Stomach smooth muscle (tissue), 2 donors: Measurements from ENCODE around the gene ZMIZ1.

Source experiments
- H3K27ac ChIP-seq: one replicate; pipeline ENCODE4 v1.7.0; 2013; ENCODE audit warnings: mild to moderate bottlenecking, low read length, inconsistent platforms
- H3K27me3 ChIP-seq, 2 donors: one replicate each; pipeline ENCODE4 v1.7.0; 2013; ENCODE audit warnings: low read length in 2 of 2; ENCODE audit not compliant: insufficient read depth in 2 of 2, control insufficient read depth in 1 of 2
- H3K36me3 ChIP-seq, 2 donors: one replicate each; pipeline ENCODE4 v1.7.0; 2013; ENCODE audit warnings: low read length in 2 of 2; ENCODE audit not compliant: control insufficient read depth in 2 of 2, insufficient read depth in 2 of 2
- H3K4me1 ChIP-seq: one replicate; pipeline ENCODE4 v1.7.0; 2013; ENCODE audit warnings: low read length; ENCODE audit not compliant: control insufficient read depth, insufficient read depth
- H3K4me3 ChIP-seq, 2 donors: one replicate each; pipeline ENCODE4 v1.7.0; 2013; ENCODE audit warnings: low read length in 2 of 2
- H3K9ac ChIP-seq, 2 donors: one replicate each; pipeline ENCODE4 v1.7.0; 2013; ENCODE audit warnings: low read length in 2 of 2, mild to moderate bottlenecking in 1 of 2
- H3K9me3 ChIP-seq, 2 donors: one replicate each; pipeline ENCODE4 v1.7.0; 2013; ENCODE audit warnings: low read length in 2 of 2; ENCODE audit not compliant: control insufficient read depth in 2 of 2
- donor health status: healthy.
- donor health status: Pancreatic carcinoma.

Gene ZMIZ1

DNA sequence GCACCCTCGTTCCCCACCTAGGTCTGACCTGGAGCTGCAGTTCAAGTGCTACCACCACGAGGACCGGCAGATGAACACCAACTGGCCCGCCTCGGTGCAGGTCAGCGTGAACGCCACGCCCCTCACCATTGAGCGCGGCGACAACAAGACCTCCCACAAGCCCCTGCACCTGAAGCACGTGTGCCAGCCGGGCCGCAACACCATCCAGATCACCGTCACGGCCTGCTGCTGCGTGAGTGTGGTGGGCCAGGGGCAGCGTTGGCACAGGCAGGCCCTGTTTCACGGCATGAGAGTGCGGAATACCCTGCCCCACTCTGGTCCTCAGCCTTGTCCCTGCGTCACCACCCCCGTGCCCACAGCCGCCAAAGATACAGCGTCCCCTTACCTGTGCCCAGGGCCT lies 231.9 kb downstream of the ZMIZ1 start:
- H3K4me3 ChIP-seq: no peak overlapping the region
- peaks cover 79 to 88% of the 10 kb centered on the region in 2 donors for H3K36me3 ChIP-seq
- H3K9ac ChIP-seq: no peak overlapping the region
- H3K9me3 ChIP-seq: no peaks in the 10 kb centered on the region
- H3K27me3 ChIP-seq: no peaks in the 10 kb centered on the region
- peaks cover 5% of the 10 kb centered on the region for H3K4me1 ChIP-seq
- no peak overlapping the region for H3K27ac ChIP-seq

DNA sequence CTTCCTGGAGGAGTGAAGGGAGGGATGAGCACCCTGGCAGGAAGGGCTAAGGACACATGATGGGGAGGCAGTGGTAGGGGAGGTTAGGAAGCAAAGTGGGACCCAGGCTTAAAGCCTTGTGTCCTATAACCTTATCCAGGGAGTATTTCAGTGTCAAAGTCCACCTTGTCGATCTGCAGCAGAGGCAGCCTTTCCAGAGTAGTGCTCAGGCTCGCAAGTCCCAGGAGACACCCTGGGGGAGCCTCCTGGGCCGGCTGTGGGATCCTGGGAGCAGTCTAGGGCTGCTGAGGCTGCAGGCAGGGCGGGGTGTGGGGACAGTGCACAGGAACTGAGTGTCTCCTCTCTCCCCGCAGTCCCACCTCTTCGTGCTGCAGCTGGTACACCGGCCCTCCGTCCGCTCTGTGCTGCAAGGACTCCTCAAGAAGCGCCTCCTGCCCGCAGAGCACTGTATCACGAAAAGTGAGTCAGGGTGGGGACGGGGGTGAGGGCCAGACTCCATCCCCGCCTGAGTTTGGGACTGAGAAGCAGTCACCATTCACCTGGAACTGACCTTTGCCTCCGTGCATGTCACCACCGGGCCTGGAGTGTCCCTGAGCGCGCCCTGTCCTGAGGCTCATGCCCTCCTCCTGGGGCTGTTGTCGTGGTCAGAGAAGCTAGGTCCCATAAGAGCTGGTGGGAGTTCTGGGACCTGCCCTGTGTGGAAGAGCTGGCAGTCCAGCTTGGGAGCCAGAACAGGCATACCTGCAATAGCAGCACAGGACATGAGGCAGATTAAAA lies 233.2 kb downstream of the ZMIZ1 start:
- no peaks in the 10 kb centered on the region for H3K9me3 ChIP-seq
- H3K36me3 ChIP-seq: peaks cover 88 to 89% of the 10 kb centered on the region in 2 donors
- no peak overlapping the region for H3K27ac ChIP-seq
- H3K27me3 ChIP-seq: no peaks in the 10 kb centered on the region
- peaks cover 5% of the 10 kb centered on the region for H3K4me1 ChIP-seq
- no peak overlapping the region for H3K4me3 ChIP-seq
- no peak overlapping the region for H3K9ac ChIP-seq

- Histone ChIP-seq H3K9me3 (no peaks in the 10 kb centered on the region), H3K4me1 (no peaks in the 10 kb centered on the region), H3K9ac (no peak overlapping the region), H3K27me3 (no peaks in the 10 kb centered on the region), H3K4me3 (no peak overlapping the region), H3K36me3 (peaks cover 89 to 91% of the 10 kb centered on the region in 2 donors), H3K27ac (no peak overlapping the region)
Measured at GRCh38 chr10:79303631-79304478, 235.1 kb downstream of the ZMIZ1 start.

GRCh38 chr10:79304479-79305087 lies 235.8 kb downstream of the ZMIZ1 start:
- Histone ChIP-seq H3K27me3 (no peaks in the 10 kb centered on the region), H3K4me3 (no peak overlapping the region), H3K27ac (no peak overlapping the region), H3K9me3 (no peaks in the 10 kb centered on the region), H3K4me1 (no peaks in the 10 kb centered on the region), H3K9ac (no peak overlapping the region), H3K36me3 (peaks cover 89 to 90% of the 10 kb centered on the region in 2 donors)

DNA sequence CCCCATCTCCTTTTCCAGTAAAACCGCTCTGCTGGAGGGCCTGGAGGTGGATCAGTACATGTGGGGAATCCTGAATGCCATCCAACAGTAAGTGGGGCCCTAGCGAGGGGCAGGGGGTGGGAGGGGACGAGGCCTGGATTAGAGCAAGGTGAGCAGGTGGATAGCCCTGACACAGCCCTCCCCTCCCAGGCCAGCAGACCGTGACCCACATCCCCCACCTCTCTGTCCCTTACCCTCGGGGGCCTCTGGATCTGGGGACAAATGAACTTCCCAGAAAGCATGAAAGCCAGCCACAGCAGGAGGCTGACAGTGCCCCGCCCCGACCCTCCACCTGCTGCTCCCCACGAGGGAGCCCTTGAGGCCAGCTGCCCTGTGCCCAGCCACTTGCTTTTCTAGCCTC lies 236.7 kb downstream of the ZMIZ1 start:
- Histone ChIP-seq H3K4me1 (peaks cover 2% of the 10 kb centered on the region), H3K36me3 (peaks cover 81 to 85% of the 10 kb centered on the region in 2 donors)

DNA sequence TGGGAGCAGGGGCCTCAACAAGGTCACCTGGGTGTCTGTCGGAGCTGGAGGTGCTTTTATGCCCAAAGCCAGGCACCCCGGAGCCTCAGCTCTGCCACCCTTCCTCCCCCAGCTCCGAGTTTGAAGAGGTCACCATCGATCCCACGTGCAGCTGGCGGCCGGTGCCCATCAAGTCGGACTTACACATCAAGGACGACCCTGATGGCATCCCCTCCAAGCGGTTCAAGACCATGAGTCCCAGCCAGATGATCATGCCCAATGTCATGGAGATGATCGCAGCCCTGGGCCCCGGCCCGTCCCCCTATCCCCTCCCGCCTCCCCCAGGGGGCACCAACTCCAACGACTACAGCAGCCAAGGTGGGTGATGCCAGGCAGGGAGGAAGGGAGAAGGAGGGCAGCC lies 237.2 kb downstream of the ZMIZ1 start:
- Histone ChIP-seq H3K4me1 (peaks cover 2% of the 10 kb centered on the region), H3K9me3 (no peaks in the 10 kb centered on the region), H3K36me3 (peaks cover 76 to 83% of the 10 kb centered on the region in 2 donors), H3K4me3 (no peak overlapping the region), H3K9ac (no peak overlapping the region), H3K27ac (no peak overlapping the region), H3K27me3 (no peaks in the 10 kb centered on the region)

More for the DNA sequence above, 236.7 kb downstream of the ZMIZ1 start:
- no peak overlapping the region for H3K4me3 ChIP-seq
- no peaks in the 10 kb centered on the region for H3K9me3 ChIP-seq
- no peak overlapping the region for H3K27ac ChIP-seq
- H3K9ac ChIP-seq: no peak overlapping the region
- no peaks in the 10 kb centered on the region for H3K27me3 ChIP-seq

DNA sequence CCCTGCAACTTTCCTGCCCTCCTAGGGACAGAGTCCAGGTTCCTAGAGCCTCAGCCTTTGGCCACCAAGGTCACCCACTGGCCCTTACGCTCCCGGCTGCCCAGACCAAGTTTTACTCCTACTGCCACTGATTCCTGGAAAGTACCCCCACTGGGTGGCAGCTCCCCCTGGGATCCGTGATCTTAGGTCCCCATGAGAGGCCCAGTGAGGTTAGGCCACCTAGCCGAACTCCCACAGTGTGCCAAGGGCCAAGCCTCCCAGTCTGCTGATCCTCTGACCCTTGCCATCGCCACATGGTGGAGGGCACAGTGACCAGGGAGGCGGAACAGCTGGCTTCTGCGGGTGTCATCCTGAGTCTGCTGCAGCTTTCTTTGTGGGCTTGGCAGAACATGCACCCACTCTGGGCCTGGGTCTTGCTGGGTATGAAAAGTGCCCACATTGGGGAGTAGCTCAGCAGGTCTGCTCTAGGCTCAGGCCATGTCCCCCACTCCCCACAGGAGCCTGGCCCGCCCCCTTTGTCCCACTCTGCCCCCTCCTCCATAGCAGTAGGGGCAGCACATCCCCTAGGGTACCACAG lies 238.0 kb downstream of the ZMIZ1 start:
- Histone ChIP-seq H3K27ac (no peak overlapping the region), H3K36me3 (peaks cover 69 to 77% of the 10 kb centered on the region in 2 donors)

DNA sequence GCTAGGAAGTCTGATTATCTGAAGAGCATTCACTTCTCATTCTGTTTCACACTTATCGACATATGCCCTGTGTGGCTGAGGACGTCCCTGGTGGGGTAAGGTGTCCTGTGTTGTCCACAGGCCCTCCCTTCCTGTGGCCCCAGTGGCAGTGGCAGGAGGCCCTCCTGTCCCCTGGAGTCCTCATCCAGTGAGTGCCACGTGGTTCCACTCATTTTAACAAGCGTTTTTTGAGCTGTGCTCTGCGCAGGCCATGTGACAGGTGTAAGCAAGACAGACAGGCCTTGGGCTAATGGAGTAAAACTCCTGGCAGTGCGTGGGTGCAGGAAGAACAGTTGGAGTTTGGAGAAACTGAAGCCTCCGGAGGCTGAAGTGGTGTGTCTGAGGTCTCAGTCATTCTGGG lies 239.2 kb downstream of the ZMIZ1 start:
- H3K36me3 ChIP-seq: peaks cover 66 to 78% of the 10 kb centered on the region in 2 donors
- no peak overlapping the region for H3K9ac ChIP-seq
- H3K27ac ChIP-seq: no peak overlapping the region
- H3K4me3 ChIP-seq: no peak overlapping the region
- no peaks in the 10 kb centered on the region for H3K9me3 ChIP-seq
- H3K4me1 ChIP-seq: peaks cover 2% of the 10 kb centered on the region
- no peaks in the 10 kb centered on the region for H3K27me3 ChIP-seq

More for the DNA sequence above, 238.0 kb downstream of the ZMIZ1 start:
- peaks cover 2% of the 10 kb centered on the region for H3K4me1 ChIP-seq
- H3K9me3 ChIP-seq: no peaks in the 10 kb centered on the region
- H3K9ac ChIP-seq: no peak overlapping the region
- no peaks in the 10 kb centered on the region for H3K27me3 ChIP-seq
- no peak overlapping the region for H3K4me3 ChIP-seq

DNA sequence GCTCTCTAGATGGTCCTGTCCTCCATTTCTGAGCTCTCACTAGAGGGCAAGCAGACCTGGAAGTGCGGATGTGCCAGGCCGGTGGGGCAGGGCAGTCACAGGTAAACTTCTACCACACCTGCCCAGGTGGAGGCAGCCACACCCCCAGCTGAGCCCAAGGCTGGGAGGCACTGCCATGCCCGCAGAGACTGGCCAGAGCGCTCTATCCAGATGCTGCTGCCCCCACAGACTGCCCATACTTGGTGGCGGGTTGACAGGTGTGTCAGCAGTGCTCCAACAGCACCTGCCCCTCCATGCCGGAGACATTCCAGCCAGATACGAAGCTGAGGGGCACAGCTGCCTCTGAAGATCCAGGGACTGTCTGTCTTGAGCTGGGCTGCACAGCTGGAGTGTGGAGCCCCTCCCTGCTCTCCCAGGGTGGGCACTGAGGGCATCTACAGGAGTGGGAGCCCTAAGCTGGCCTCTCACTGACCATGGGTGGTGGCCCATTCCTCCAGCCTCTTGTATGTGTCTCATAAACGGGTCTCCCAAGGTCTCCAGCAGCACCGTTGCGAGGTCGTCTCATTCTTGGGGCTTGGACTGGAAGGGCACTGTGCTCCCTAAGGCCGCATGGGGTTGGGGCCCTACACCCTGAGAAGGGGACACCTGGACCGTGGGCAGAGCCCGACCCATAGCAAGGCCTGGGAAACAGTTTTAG lies 240.4 kb downstream of the ZMIZ1 start:
- Histone ChIP-seq H3K9me3 (no peaks in the 10 kb centered on the region), H3K4me1 (peaks cover 2% of the 10 kb centered on the region), H3K36me3 (peaks cover 58 to 71% of the 10 kb centered on the region in 2 donors), H3K9ac (no peak overlapping the region), H3K4me3 (no peak overlapping the region), H3K27me3 (no peaks in the 10 kb centered on the region), H3K27ac (no peak overlapping the region)
